Right ventricle myocardium inferior (tissue), 1 donor: ENCODE data around the gene CAMKMT. TPM values are rescaled to one million over a fixed set of nuclear protein-coding genes. Genes with fewer than 3 reads are reported as not detected.
A peak's percentile ranks its signal among the peaks of the same experiment; 100 is the strongest.

Experiments used
- ATAC-seq: fragments of 200-7000 bp; cut with Tn5 transposase; one replicate; pipeline ENCODE4 v1.9.1; 2020; ENCODE audit warnings: mild to moderate bottlenecking, moderate library complexity
- DNase-seq: peaks from one replicate; pipeline ENCODE4 v3.0.0; 2021; ENCODE audit errors: missing footprints
- intact Hi-C: fragments of 100-400 bp; cut with DNase I; formaldehyde crosslinking; loops from one replicate; pipeline ENCODE4 v1.11.0; 2022
- total RNA-seq: library from RNA; stranded (reverse); fragmentation: NEBNext Ultra II Directional; extraction: Animal tissue kit (Norgen Biotek cat#: 25700); gene quantifications from one replicate; pipeline ENCODE4 v1.2.1, GENCODE V29; 2021
- donor health status: DM: no; HTN: yes; CAD: no; lungs with severe emphysema.

Gene CAMKMT
- total RNA-seq, 1 donor from 2014 or later, result 4.6 TPM

GRCh38 chr2:44602446-44602845 is 240.7 kb downstream of the CAMKMT start:
- no peak for DNase-seq
- no peak for ATAC-seq
- intact Hi-C loops, result no loop called here

- ATAC-seq (no peak), DNase-seq (no peak)
- intact Hi-C loops, result no loop called here
Measured at GRCh38 chr2:44605511-44605910, 243.8 kb downstream of the CAMKMT start.

GRCh38 chr2:44612276-44612675 is 250.5 kb downstream of the CAMKMT start:
- intact Hi-C loops, result no loop called here
- ATAC-seq (no peak), DNase-seq (no peak)

GRCh38 chr2:44614940-44615339 is 253.2 kb downstream of the CAMKMT start:
- ATAC-seq, result no peak
- intact Hi-C loops, result no loop called here
- DNase-seq, result no peak

- intact Hi-C loops, result no loop called here
- no peak for DNase-seq
- ATAC-seq, result no peak
Measured at GRCh38 chr2:44615950-44616518, 254.3 kb downstream of the CAMKMT start.

GRCh38 chr2:44616667-44617155 is 255.0 kb downstream of the CAMKMT start:
- DNase-seq, result no peak
- ATAC-seq, result no peak

GRCh38 chr2:44618251-44619023 is 256.7 kb downstream of the CAMKMT start:
- ATAC-seq, result no peak
- intact Hi-C loops, result no loop called here
- no peak for DNase-seq

More at GRCh38 chr2:44616667-44617155, 255.0 kb downstream of the CAMKMT start:
- intact Hi-C loops, result no loop called here

- ATAC-seq (no peak), DNase-seq (no peak)
- intact Hi-C loops, result no loop called here
Measured at GRCh38 chr2:44620189-44620990, 258.6 kb downstream of the CAMKMT start.

GRCh38 chr2:44623622-44624351 is 262.0 kb downstream of the CAMKMT start:
- no peak for ATAC-seq
- no peak for DNase-seq
- intact Hi-C loops, result no loop called here

- no peak for DNase-seq
- intact Hi-C loops, result no loop called here
- ATAC-seq, result no peak
Measured at GRCh38 chr2:44628297-44628696, 266.6 kb downstream of the CAMKMT start.

GRCh38 chr2:44632931-44633689 is 271.4 kb downstream of the CAMKMT start:
- DNase-seq (no peak), ATAC-seq (no peak)
- intact Hi-C loops, result no loop called here

- intact Hi-C loops, result no loop called here
- DNase-seq (no peak), ATAC-seq (no peak)
Measured at GRCh38 chr2:44635725-44636124, 274.0 kb downstream of the CAMKMT start.

- peak; percentile 84 for ATAC-seq
- peak; percentile 48 for DNase-seq
- intact Hi-C loops, result no loop called here
Measured at GRCh38 chr2:44638649-44639048, 276.9 kb downstream of the CAMKMT start.

GRCh38 chr2:44639399-44639798 is 277.7 kb downstream of the CAMKMT start:
- no peak for ATAC-seq
- intact Hi-C loops, result no loop called here

GRCh38 chr2:44642123-44642857 is 280.5 kb downstream of the CAMKMT start:
- intact Hi-C loops, result no loop called here
- DNase-seq (no peak), ATAC-seq (peak; percentile 45)

More at GRCh38 chr2:44639399-44639798, 277.7 kb downstream of the CAMKMT start:
- no peak for DNase-seq

- intact Hi-C loops, result no loop called here
- DNase-seq (no peak), ATAC-seq (no peak)
Measured at GRCh38 chr2:44645937-44646336, 284.2 kb downstream of the CAMKMT start.

- no peak for ATAC-seq
- intact Hi-C loops, result no loop called here
Measured at GRCh38 chr2:44649381-44649780, 287.6 kb downstream of the CAMKMT start.

GRCh38 chr2:44650796-44651195 is 289.0 kb downstream of the CAMKMT start:
- intact Hi-C loops, result no loop called here
- no peak for DNase-seq
- no peak for ATAC-seq

More at GRCh38 chr2:44649381-44649780, 287.6 kb downstream of the CAMKMT start:
- no peak for DNase-seq
